T-helper 2 cell treated with Interferon-gamma antibody and Interleukin-4, amounts not matched to agents 5 μg/mL and 100 μg/mL, for 36 hours (primary cell): ENCODE data around the gene PPFIA4.

Source experiments
- DNase-seq: peaks from one replicate; pipeline ENCODE4 v3.0.0; 2021; ENCODE audit warnings: low spot score
- H3K27ac Mint-ChIP-seq: one replicate; pipeline ENCODE4 v1.8.0; 2021; ENCODE audit warnings: mild to moderate bottlenecking, mixed read lengths
- H3K27me3 Mint-ChIP-seq: one replicate; pipeline ENCODE4 v1.8.0; 2021; ENCODE audit warnings: low read depth, mixed read lengths
- H3K36me3 Mint-ChIP-seq: one replicate; pipeline ENCODE4 v1.8.0; 2021; ENCODE audit warnings: low read depth, mixed read lengths
- H3K4me1 Mint-ChIP-seq: one replicate; pipeline ENCODE4 v1.8.0; 2021; ENCODE audit warnings: low read depth, mixed read lengths
- H3K4me3 Mint-ChIP-seq: one replicate; pipeline ENCODE4 v1.8.0; 2022; ENCODE audit warnings: mild to moderate bottlenecking, moderate library complexity, mixed read lengths
- H3K9me3 Mint-ChIP-seq: one replicate; pipeline ENCODE4 v1.8.0; 2021; ENCODE audit warnings: mixed read lengths

PPFIA4 gene

GRCh38 chr1:203051841-203052324 lies 25.6 kb downstream of the PPFIA4 start:
- no peak for DNase-seq
- H3K36me3 Mint-ChIP-seq: peaks cover 6% of the 10 kb centered on the region
- H3K9me3 Mint-ChIP-seq: no peaks in the 10 kb centered on the region
- no peak overlapping the region for H3K4me3 Mint-ChIP-seq
- no peaks in the 10 kb centered on the region for H3K4me1 Mint-ChIP-seq
- no peaks in the 10 kb centered on the region for H3K27me3 Mint-ChIP-seq
- H3K27ac Mint-ChIP-seq: no peak overlapping the region

DNA sequence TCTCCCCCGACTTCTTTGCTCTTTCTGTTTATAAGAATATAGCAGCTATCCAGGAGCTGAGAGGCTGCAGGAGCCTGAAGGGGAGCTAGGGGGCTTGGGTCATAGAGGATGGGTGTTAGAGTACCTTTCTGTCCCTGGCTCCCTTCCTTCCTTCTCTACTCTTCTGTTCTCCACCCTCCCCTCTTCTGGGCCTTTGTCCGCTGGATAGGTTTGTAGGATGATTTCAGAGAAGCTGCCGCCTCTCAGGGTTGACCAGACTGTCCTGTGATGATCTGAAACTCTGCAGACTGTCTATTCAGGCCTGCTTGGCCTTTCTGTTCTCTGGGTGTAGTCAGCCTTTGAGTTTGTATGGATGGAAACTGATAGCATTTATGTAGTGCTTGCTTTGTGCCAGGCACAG lies 26.3 kb downstream of the PPFIA4 start:
- no peaks in the 10 kb centered on the region for H3K9me3 Mint-ChIP-seq
- no peak overlapping the region for H3K27ac Mint-ChIP-seq
- no peaks in the 10 kb centered on the region for H3K27me3 Mint-ChIP-seq
- peaks cover 6% of the 10 kb centered on the region for H3K36me3 Mint-ChIP-seq
- H3K4me1 Mint-ChIP-seq: no peaks in the 10 kb centered on the region
- H3K4me3 Mint-ChIP-seq: no peak overlapping the region
- no peak for DNase-seq

- Mint-ChIP-seq H3K9me3 (no peaks in the 10 kb centered on the region), H3K27ac (no peak overlapping the region), H3K27me3 (no peaks in the 10 kb centered on the region), H3K4me1 (no peaks in the 10 kb centered on the region), H3K4me3 (no peak overlapping the region), H3K36me3 (peaks cover 6% of the 10 kb centered on the region)
- DNase-seq: no peak
Observed at GRCh38 chr1:203054184-203054583, 27.9 kb downstream of the PPFIA4 start.

DNA sequence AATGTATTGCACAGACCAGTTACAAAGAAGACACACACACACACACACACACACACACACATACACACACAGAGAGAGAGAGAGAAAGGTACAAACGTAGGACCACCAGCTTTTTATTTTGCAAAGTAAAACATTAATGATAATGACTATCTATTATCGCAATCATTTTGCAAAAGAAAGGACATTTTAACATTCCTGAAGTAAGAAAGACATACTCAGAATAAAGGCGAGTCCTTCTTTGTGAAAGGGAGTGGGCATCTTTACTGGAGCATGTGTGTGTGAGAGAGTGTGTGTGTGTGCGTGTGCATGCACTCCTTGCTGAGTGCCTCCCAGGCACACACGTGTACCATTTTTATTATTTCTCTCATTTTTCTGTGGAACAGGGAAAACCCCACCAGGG lies 28.4 kb downstream of the PPFIA4 start:
- H3K9me3 Mint-ChIP-seq: no peaks in the 10 kb centered on the region
- no peak for DNase-seq
- no peaks in the 10 kb centered on the region for H3K4me1 Mint-ChIP-seq
- H3K4me3 Mint-ChIP-seq: no peak overlapping the region
- peaks cover 6% of the 10 kb centered on the region for H3K36me3 Mint-ChIP-seq
- no peaks in the 10 kb centered on the region for H3K27me3 Mint-ChIP-seq
- no peak overlapping the region for H3K27ac Mint-ChIP-seq

GRCh38 chr1:203055161-203055799 lies 29.0 kb downstream of the PPFIA4 start:
- peaks cover 6% of the 10 kb centered on the region for H3K36me3 Mint-ChIP-seq
- no peak overlapping the region for H3K27ac Mint-ChIP-seq
- H3K4me1 Mint-ChIP-seq: no peaks in the 10 kb centered on the region
- H3K9me3 Mint-ChIP-seq: no peaks in the 10 kb centered on the region
- H3K4me3 Mint-ChIP-seq: no peak overlapping the region
- H3K27me3 Mint-ChIP-seq: no peaks in the 10 kb centered on the region
- no peak for DNase-seq

DNA sequence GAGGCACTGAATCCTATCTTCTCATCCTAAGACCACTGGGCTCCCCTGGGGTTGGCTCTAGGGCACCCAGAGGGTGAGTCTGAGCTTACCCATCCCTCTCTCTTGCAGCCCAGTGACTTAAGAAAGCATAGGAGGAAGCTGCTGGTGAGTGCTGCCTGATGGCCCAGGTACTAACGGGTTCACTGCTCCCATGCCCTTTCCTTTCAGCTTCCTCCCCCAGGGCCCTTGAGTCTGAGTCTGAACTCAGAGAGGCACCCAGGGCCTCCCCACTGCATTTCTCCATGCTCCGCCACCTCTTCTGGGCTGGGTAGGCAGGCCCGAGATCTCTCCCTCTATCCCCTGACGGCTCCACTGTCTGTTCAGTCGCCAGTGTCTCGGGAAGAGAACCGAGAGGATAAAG lies 29.7 kb downstream of the PPFIA4 start:
- no peaks in the 10 kb centered on the region for H3K4me1 Mint-ChIP-seq
- DNase-seq: no peak
- no peaks in the 10 kb centered on the region for H3K27me3 Mint-ChIP-seq
- peaks cover 6% of the 10 kb centered on the region for H3K36me3 Mint-ChIP-seq
- no peaks in the 10 kb centered on the region for H3K9me3 Mint-ChIP-seq
- H3K27ac Mint-ChIP-seq: no peak overlapping the region
- H3K4me3 Mint-ChIP-seq: no peak overlapping the region

DNA sequence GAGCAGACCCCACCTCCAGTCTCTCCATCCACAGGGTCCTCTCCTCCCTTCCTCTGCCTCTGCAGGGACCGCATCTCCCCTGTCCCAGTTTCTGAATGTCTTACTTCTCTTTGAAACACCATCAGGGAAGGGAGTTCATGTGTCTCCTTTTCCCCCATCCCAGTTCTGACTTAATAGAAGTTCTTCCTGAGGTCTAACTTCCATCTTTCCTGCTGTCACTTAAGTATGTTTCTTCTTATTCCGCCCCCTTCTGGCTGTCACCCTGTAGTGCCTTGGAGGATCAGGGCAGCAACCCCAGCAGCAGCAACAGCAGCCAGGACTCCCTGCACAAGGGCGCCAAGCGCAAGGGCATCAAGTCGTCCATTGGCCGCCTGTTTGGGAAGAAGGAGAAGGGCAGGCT lies 30.2 kb downstream of the PPFIA4 start:
- no peaks in the 10 kb centered on the region for H3K9me3 Mint-ChIP-seq
- peaks cover 6% of the 10 kb centered on the region for H3K36me3 Mint-ChIP-seq
- no peak for DNase-seq
- H3K4me3 Mint-ChIP-seq: no peak overlapping the region
- H3K27ac Mint-ChIP-seq: no peak overlapping the region
- H3K27me3 Mint-ChIP-seq: no peaks in the 10 kb centered on the region
- no peaks in the 10 kb centered on the region for H3K4me1 Mint-ChIP-seq

GRCh38 chr1:203057911-203058675 lies 31.8 kb downstream of the PPFIA4 start:
- Mint-ChIP-seq H3K4me3 (no peak overlapping the region), H3K36me3 (peaks cover 6% of the 10 kb centered on the region), H3K27me3 (no peaks in the 10 kb centered on the region), H3K9me3 (no peaks in the 10 kb centered on the region), H3K27ac (no peak overlapping the region), H3K4me1 (no peaks in the 10 kb centered on the region)
- no peak for DNase-seq

GRCh38 chr1:203058676-203058935 lies 32.3 kb downstream of the PPFIA4 start:
- peaks cover 6% of the 10 kb centered on the region for H3K36me3 Mint-ChIP-seq
- no peak overlapping the region for H3K4me3 Mint-ChIP-seq
- H3K9me3 Mint-ChIP-seq: no peaks in the 10 kb centered on the region
- no peaks in the 10 kb centered on the region for H3K27me3 Mint-ChIP-seq
- H3K27ac Mint-ChIP-seq: no peak overlapping the region
- no peak for DNase-seq
- H3K4me1 Mint-ChIP-seq: peaks cover 5% of the 10 kb centered on the region

- no peak for DNase-seq
- no peaks in the 10 kb centered on the region for H3K9me3 Mint-ChIP-seq
- H3K4me1 Mint-ChIP-seq: peaks cover 5% of the 10 kb centered on the region
- no peak overlapping the region for H3K4me3 Mint-ChIP-seq
- H3K27me3 Mint-ChIP-seq: no peaks in the 10 kb centered on the region
- no peak overlapping the region for H3K27ac Mint-ChIP-seq
- peaks cover 6% of the 10 kb centered on the region for H3K36me3 Mint-ChIP-seq
Observed at GRCh38 chr1:203059485-203059884, 33.2 kb downstream of the PPFIA4 start.

DNA sequence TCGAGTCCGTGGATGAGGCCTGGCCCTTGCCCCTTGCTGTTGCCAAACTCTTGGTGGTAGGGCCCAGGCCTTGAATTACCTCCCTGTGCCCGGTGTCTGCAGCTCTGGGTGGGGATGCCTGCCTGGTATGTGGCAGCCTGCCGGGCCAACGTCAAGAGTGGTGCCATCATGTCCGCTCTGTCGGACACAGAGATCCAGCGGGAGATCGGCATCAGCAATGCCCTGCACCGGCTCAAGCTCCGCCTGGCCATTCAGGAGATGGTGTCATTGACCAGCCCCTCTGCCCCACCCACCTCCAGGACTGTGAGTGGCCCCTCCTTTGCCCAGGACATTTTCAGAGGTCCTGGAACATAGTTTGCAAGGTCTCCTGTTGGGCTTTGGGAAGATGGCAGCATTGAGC lies 33.8 kb downstream of the PPFIA4 start:
- Mint-ChIP-seq H3K9me3 (no peaks in the 10 kb centered on the region), H3K4me1 (peaks cover 5% of the 10 kb centered on the region), H3K36me3 (peaks cover 5% of the 10 kb centered on the region), H3K4me3 (no peak overlapping the region), H3K27ac (no peak overlapping the region), H3K27me3 (no peaks in the 10 kb centered on the region)
- DNase-seq: no peak

DNA sequence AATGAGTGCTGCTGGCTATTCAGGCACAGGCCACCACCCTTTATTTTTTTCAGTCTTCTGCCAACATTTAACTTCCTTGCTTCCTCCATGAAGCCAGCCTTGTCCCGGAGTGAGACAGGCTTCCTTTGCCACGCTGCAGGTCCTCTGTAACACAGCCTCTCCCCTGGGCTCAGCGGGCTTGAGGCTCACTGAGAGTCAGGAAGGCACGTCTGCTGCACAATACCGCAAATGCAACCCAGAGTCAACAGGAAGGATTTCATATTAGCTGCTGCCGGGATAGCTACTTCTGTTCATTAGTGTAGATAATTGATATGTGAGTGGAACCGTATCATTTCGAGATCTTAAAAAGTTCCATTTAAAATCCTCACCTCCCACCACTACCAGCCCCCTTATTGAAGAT lies 37.0 kb downstream of the PPFIA4 start:
- no peaks in the 10 kb centered on the region for H3K9me3 Mint-ChIP-seq
- H3K27me3 Mint-ChIP-seq: no peaks in the 10 kb centered on the region
- no peak overlapping the region for H3K4me3 Mint-ChIP-seq
- no peak overlapping the region for H3K27ac Mint-ChIP-seq
- H3K36me3 Mint-ChIP-seq: peaks cover 5% of the 10 kb centered on the region
- no peak for DNase-seq
- H3K4me1 Mint-ChIP-seq: peaks cover 5% of the 10 kb centered on the region

DNA sequence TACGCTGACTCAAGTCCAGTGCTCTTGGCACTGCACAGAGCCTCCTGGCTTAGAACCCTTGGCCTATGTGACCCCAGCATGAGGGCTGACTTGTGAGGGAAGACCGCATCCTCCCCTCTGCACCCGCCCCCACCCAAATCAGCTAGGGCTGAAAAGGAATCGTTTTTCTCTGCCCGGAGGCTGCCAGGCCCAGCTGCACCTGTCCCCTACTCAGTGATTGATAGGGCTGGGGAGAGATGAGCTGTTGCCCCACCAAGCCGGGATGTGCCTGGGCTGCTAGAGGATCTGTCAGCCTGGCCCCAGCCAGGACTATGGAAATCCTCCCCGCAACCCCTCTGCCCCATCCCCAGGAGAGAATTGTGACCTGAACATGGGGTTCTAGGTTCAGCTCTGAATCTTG lies 38.9 kb downstream of the PPFIA4 start:
- Mint-ChIP-seq H3K4me3 (no peak overlapping the region), H3K27me3 (no peaks in the 10 kb centered on the region), H3K4me1 (peaks cover 5% of the 10 kb centered on the region), H3K27ac (no peak overlapping the region), H3K9me3 (no peaks in the 10 kb centered on the region), H3K36me3 (peaks cover 5% of the 10 kb centered on the region)
- no peak for DNase-seq

DNA sequence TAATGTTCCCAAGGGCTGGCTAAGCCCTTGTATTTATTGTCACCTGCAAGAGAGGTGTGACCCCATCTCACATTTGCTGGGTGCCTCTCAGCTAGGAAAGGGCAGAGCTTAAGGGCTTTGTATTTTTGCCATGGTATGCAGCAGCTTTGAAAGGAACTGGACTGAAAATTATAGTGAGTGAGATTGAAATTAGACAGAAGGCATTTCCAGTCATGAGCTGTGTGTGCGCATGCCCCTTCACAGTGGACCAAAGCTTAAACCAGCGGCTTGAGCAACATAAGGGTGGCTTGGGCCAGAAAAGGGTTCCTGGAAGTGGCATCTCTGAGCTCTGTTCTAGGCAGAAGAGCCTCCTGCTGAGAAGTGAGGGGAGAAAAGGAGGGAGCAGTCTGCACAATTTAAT lies 39.7 kb downstream of the PPFIA4 start:
- Mint-ChIP-seq H3K27me3 (no peaks in the 10 kb centered on the region), H3K27ac (no peak overlapping the region), H3K4me1 (peaks cover 5% of the 10 kb centered on the region), H3K36me3 (peaks cover 5% of the 10 kb centered on the region), H3K9me3 (no peaks in the 10 kb centered on the region), H3K4me3 (no peak overlapping the region)
- no peak for DNase-seq

- H3K27ac Mint-ChIP-seq: no peak overlapping the region
- no peak for DNase-seq
- no peaks in the 10 kb centered on the region for H3K9me3 Mint-ChIP-seq
- H3K4me3 Mint-ChIP-seq: no peak overlapping the region
- no peaks in the 10 kb centered on the region for H3K27me3 Mint-ChIP-seq
- peaks cover 5% of the 10 kb centered on the region for H3K4me1 Mint-ChIP-seq
- H3K36me3 Mint-ChIP-seq: peaks cover 5% of the 10 kb centered on the region
Observed at GRCh38 chr1:203066965-203067364, 40.7 kb downstream of the PPFIA4 start.
